Aorta (tissue), 5 donors: ENCODE measurements around the gene CCR7. TPM values are rescaled to one million over a fixed set of nuclear protein-coding genes. Genes with fewer than 3 reads are reported as not detected.
A peak's percentile ranks its signal among the peaks of the same experiment; 100 is the strongest.
"Not testable (repeated sequence)": the region's sequence is repeated elsewhere in the genome, so short reads cannot be mapped to it uniquely, and the experiment has no call there.

Experiments
- ATAC-seq: fragments of 200-7000 bp; cut with Tn5 transposase; one replicate; pipeline ENCODE4 v1.9.1; 2022; ENCODE audit warnings: moderate library complexity; ENCODE audit not compliant: low FRiP score
- DNase-seq, 2 donors: peaks; one replicate each; pipeline ENCODE4 v3.0.0-alpha.2; 2020
- H3K27ac ChIP-seq, 2 donors: one replicate each; pipeline ENCODE4 v1.5.1; 2013; ENCODE audit warnings: low read length in 2 of 2, mild to moderate bottlenecking in 2 of 2, moderate library complexity in 2 of 2, control low read depth in 1 of 2, inconsistent platforms in 1 of 2, low read depth in 1 of 2
- H3K27me3 ChIP-seq, 2 donors: one replicate each; pipeline ENCODE4 v1.6.1; 2013; ENCODE audit warnings: control low read depth in 1 of 2, low read length in 1 of 2, mild to moderate bottlenecking in 1 of 2, moderate library complexity in 1 of 2; ENCODE audit not compliant: insufficient read depth in 2 of 2, control insufficient read depth in 1 of 2
- H3K36me3 ChIP-seq, 2 donors: one replicate each; pipeline ENCODE4 v1.6.1; 2013; ENCODE audit warnings: control low read depth in 1 of 2, low read length in 1 of 2, mild to moderate bottlenecking in 1 of 2; ENCODE audit not compliant: insufficient read depth in 2 of 2, control insufficient read depth in 1 of 2
- H3K4me1 ChIP-seq, 2 donors: one replicate each; pipeline ENCODE4 v1.6.1; 2013; ENCODE audit warnings: low read length in 2 of 2, control low read depth in 1 of 2, mild to moderate bottlenecking in 1 of 2, moderate library complexity in 1 of 2; ENCODE audit not compliant: insufficient read depth in 2 of 2, control insufficient read depth in 1 of 2
- H3K4me3 ChIP-seq, 2 donors: one replicate each; pipeline ENCODE4 v1.5.1; 2013; ENCODE audit warnings: low read length in 2 of 2, control low read depth in 1 of 2, mild to moderate bottlenecking in 1 of 2
- H3K9me3 ChIP-seq: one replicate; pipeline ENCODE4 v1.6.1; 2013; ENCODE audit warnings: mild to moderate bottlenecking, low read length; ENCODE audit not compliant: control insufficient read depth
- WGBS, 2 donors: extraction: QIAGEN DNeasy Blood & Tissue Kit; methylation state at CpG; one replicate each; pipeline ENCODE4 v1.1.7; 2013; 5-methylcytosine and 5-hydroxymethylcytosine counted together
- intact Hi-C, 2 donors: fragments of 100-400 bp; cut with DNase I; formaldehyde crosslinking; loops; one replicate each; pipeline versions ENCODE4 v1.14.2 to v1.15.0; 2022
- polyA plus RNA-seq, 2 donors: library from polyadenylated mRNA; stranded (reverse); fragments of 200-250 nt; gene quantifications; one replicate each; pipeline ENCODE4 v1.2.3, GENCODE V29; 2013
- total RNA-seq, 2 donors: library from RNA; stranded (reverse); fragmentation: NEBNext Ultra II Directional; extraction: Animal tissue kit (Norgen Biotek cat#: 25700); gene quantifications; one replicate each; pipeline ENCODE4 v1.2.1, GENCODE V29; 2021
- donor health status: healthy with polysubstance abuse.
- donor health status: Bipolar disorder and iron deficiency.
- donor health status: DM: no; HTN: no; CAD: no.
- donor health status: DM: no; HTN: no; CAD: no.
- donor health status: DM: yes; HTN: yes; CAD: no.

The CCR7 gene
- total and polyA plus RNA-seq, 4 donors = 0.08 to 0.84 (median 0.37) TPM

GRCh38 chr17:40548982-40549685 is 16.1 kb downstream of the CCR7 start:
- no peaks in the 10 kb centered on the region for H3K36me3 ChIP-seq
- no peak overlapping the region for H3K4me3 ChIP-seq
- peak; percentile 44 for ATAC-seq
- no peaks in the 10 kb centered on the region for H3K27me3 ChIP-seq
- peak in 1 of 2 donors; percentile 76 for DNase-seq
- 56 to 59% methylated on average over 9 of the region's 9 CpGs for WGBS, 2 donors
- intact Hi-C loops = no loop called here
- no peak overlapping the region for H3K27ac ChIP-seq
- H3K4me1 ChIP-seq = no peaks in the 10 kb centered on the region
- no peaks in the 10 kb centered on the region for H3K9me3 ChIP-seq

DNA sequence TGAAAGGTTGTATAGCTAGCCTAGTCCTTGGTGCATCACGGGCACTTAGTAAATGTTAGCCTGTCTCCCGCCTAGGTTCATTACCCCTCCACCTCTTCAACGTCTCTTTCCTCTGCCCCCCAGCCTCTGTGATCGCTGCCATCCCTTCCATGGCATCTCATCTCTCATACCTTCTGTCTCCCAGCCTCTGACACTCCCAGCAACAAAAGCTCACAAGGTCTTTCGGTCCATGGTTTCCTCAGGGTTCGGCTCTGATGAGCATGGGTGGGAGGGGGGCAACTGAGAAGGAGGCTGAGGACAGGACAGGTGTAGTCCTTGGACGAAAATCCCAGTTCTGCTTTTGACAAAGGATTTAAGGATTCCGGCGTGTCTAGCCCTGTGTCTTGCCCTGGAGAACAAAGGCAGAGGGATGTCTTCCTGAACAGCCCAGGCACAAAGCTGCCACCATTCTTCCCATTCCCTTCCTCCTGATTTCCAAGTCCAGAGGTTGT is 16.7 kb downstream of the CCR7 start:
- Histone ChIP-seq H3K27me3 (no peaks in the 10 kb centered on the region), H3K9me3 (no peaks in the 10 kb centered on the region), H3K27ac (no peak overlapping the region), H3K36me3 (no peaks in the 10 kb centered on the region), H3K4me3 (no peak overlapping the region), H3K4me1 (no peaks in the 10 kb centered on the region)
- intact Hi-C loops = no loop called here
- WGBS, 2 donors = 93 to 97% methylated on average over 9 of the region's 9 CpGs
- no peak for ATAC-seq
- DNase-seq = peak in 1 of 2 donors; percentile 22

DNA sequence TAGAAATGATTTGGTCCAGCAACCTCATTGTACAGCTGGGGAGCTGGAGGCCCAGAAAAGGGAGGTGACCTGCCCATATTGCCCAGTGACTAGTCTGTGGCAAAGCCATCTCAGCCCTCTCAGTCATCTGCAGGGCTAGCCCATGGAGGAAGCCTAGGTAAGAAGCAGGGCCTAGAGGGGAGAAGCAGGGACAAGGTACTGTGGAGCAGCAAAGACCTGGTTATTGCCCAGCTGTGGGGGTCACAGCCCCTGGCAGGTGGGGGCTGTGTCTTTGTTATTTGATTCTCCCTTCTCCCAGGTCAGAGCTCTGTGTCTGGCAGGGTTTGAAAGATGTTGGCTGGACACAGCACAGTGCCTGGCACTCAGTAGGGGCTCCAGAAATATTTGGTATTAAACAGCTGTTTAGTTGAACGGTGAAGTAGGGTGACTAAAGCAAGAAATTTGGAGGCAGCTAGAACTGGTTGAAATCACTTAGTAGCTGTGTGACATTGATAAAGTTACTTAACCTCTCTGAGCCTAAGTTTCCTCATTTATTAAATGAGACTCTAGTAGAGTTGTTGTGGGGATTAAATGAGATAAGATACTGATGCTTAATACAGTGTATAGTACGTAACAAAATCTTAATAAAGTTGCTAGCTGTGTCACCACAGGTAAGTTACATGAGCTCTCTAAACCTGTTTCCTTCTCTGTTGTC is 17.3 kb downstream of the CCR7 start:
- intact Hi-C loops = no loop called here

DNA sequence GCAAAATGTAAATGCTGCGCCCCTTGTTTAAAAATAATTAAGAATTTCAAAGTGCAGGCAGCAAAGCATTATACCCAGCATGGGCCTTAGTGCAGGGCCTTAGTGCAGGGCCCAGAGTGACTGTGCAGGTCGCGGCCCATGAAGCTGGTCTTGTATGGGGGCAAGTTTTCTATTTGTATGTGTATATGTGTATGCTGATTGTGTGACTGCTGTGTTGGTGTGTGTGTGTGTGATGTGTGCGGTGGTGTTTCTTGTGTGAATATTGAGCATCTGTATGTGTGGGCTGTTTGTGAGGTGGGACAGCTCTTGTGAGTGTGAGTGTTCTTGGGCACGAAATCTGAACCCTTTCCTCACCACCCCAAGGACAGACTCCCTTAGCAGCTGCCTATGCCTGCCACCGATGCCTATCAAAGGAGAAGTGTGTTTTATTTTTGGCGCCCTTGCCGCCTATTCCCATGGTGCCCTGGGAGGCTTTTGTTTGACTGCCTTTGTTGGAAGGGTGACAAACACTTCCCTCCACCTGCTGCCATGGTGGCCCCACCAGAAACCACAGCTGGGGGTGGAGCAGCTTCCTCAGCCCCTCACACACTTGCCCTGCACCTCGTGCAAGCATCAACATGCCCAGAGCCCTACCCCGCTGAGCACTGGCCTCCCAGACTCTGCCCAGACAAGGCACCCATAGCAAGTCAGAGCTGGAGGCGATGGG is 18.0 kb downstream of the CCR7 start:
- Histone ChIP-seq H3K4me3 (no peak overlapping the region), H3K4me1 (no peaks in the 10 kb centered on the region), H3K9me3 (no peaks in the 10 kb centered on the region), H3K27ac (no peak overlapping the region), H3K27me3 (no peaks in the 10 kb centered on the region), H3K36me3 (no peaks in the 10 kb centered on the region)
- intact Hi-C loops = no loop called here
- 84 to 86% methylated on average over 11 of the region's 11 CpGs for WGBS, 2 donors
- DNase-seq (peak in 1 of 2 donors; percentile 54), ATAC-seq (no peak)

More for the DNA sequence above, 17.3 kb downstream of the CCR7 start:
- Histone ChIP-seq H3K36me3 (no peaks in the 10 kb centered on the region), H3K9me3 (no peaks in the 10 kb centered on the region), H3K4me1 (no peaks in the 10 kb centered on the region), H3K27me3 (no peaks in the 10 kb centered on the region), H3K27ac (no peak overlapping the region), H3K4me3 (no peak overlapping the region)
- 70 to 80% methylated on average over 2 of the region's 2 CpGs for WGBS, 2 donors
- peak in 1 of 2 donors; percentile 25 for DNase-seq
- no peak for ATAC-seq

- WGBS, 2 donors = 95 to 96% methylated on average over 4 of the region's 4 CpGs
- H3K4me3 ChIP-seq, ATAC-seq, intact Hi-C loops, H3K4me1 ChIP-seq, H3K36me3 ChIP-seq, DNase-seq, H3K27ac ChIP-seq, H3K9me3 ChIP-seq, H3K27me3 ChIP-seq: not testable (repeated sequence)
These were observed 18.8 kb downstream of the CCR7 start for GRCh38 chr17:40546497-40546896.

- intact Hi-C loops = no loop called here
- 91 to 94% methylated on average over 11 of the region's 11 CpGs for WGBS, 2 donors
These were observed 19.6 kb downstream of the CCR7 start for GRCh38 chr17:40545660-40546059.

GRCh38 chr17:40542558-40543411 is 22.5 kb downstream of the CCR7 start:
- Histone ChIP-seq H3K4me3 (no peak overlapping the region), H3K36me3 (no peaks in the 10 kb centered on the region), H3K4me1 (peaks cover 0 to 2% of the 10 kb centered on the region in 2 donors), H3K27ac (no peak overlapping the region), H3K9me3 (no peaks in the 10 kb centered on the region), H3K27me3 (no peaks in the 10 kb centered on the region)
- ATAC-seq = peak; percentile 92
- 49 to 54% methylated on average over 14 of the region's 14 CpGs for WGBS, 2 donors
- peak; percentile 87 to 91 for DNase-seq
- intact Hi-C loops = no loop called here

More at GRCh38 chr17:40545660-40546059, 19.6 kb downstream of the CCR7 start:
- peak in 1 of 2 donors; percentile 64 for DNase-seq
- H3K4me1 ChIP-seq = no peaks in the 10 kb centered on the region
- H3K27me3 ChIP-seq = no peaks in the 10 kb centered on the region
- no peaks in the 10 kb centered on the region for H3K9me3 ChIP-seq
- no peak overlapping the region for H3K4me3 ChIP-seq
- ATAC-seq = no peak
- H3K27ac ChIP-seq = no peak overlapping the region
- H3K36me3 ChIP-seq = no peaks in the 10 kb centered on the region
